ENCODE results near the gene C11orf52.
"Not testable (repeated sequence)": the region's sequence is repeated elsewhere in the genome, so short reads cannot be mapped to it uniquely, and the experiment has no call there.

The C11orf52 gene

DNA sequence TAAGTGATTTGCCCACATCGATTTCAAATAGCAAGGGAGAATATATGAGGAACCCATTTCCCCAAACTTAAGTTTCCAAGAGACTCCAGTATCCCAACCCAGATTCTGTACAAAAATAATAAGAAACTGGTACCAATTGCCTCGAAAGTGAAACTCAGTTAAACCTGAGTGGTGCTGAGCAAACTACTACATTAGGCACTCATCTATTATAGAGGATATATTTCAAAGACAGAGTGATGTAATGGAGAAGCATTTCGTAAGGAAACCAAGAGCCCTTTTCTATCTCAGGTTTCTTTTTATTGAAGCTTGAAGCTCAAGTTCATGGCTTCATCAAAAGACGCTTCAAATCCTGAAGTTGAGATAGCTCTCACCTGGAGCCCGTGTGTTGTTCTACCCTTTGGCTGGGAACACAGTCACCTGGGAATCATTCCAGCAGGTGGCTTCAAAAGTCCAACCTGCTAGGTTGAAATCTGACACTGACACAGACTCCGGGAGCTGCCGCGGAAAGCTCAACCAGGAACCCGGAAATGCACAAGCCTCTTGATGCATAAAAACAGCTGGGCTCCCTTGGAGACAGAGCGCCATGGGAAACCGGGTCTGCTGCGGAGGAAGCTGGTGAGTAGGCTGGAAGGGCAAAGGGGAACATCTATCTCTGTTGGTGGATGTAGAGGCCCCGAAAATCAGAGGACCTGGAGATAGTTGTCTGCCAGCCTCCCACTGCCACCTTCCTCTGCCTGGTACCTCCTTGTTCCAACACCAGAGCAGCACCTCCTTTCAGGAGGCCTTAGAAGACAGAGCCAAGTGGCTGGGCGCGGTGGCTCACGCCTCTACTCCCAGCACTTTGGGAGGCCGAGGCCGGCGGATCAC, at the start of gene C11orf52:
TSS of gene C11orf52 (plus strand) at position 524 of the 867 bp plus-strand sequence. CDS start at position 584, 60 bp downstream.
- H3K27me3 Mint-ChIP-seq: peaks cover 48% of the 10 kb centered on the region

DNA sequence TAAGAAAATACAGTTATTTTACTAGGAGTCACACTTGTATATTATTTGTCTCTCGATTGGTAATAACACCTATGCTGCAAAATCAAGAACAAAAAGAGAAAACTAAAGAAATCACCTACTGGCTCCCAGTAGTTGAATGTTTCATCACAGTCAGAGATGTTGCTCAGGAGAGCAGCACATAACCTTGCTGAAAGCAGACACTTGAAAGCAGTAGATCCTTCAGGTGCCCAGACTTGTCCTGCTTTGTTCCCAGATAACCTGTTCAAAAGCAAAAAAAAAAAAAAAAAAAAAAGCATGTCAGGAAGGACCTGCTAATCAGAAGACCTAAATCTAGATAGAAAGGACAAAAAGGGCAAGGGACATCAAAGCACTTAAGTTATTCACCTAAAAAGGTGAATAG, 48.6 kb upstream of the C11orf52 start:
- Mint-ChIP-seq H3K36me3 (peaks cover 37% of the 10 kb centered on the region), H3K27me3 (no peaks in the 10 kb centered on the region), H3K27ac (peak overlapping the region; percentile 92), H3K9me3 (no peaks in the 10 kb centered on the region), H3K4me3 (no peak overlapping the region), H3K4me1 (peaks cover 25% of the 10 kb centered on the region)
- ATAC-seq: no peak

More for the DNA sequence above, at the start of gene C11orf52:
- H3K27ac Mint-ChIP-seq: no peak within 1 kb of the TSS
- ATAC-seq: no peak
- H3K4me3 Mint-ChIP-seq: no peak within 1 kb of the TSS
- H3K4me1 Mint-ChIP-seq: no peaks in the 10 kb centered on the region
- no peaks in the 10 kb centered on the region for H3K36me3 Mint-ChIP-seq
- H3K9me3 Mint-ChIP-seq: no peaks in the 10 kb centered on the region

- Mint-ChIP-seq H3K4me1 (peaks cover 25% of the 10 kb centered on the region), H3K27ac (peak overlapping the region; percentile 92), H3K9me3 (no peaks in the 10 kb centered on the region), H3K27me3 (no peaks in the 10 kb centered on the region), H3K36me3 (peaks cover 37% of the 10 kb centered on the region), H3K4me3 (peak overlapping the region; percentile 92)
- no peak for ATAC-seq
Observed at GRCh38 chr11:111870522-111870885, 48.2 kb upstream of the C11orf52 start.

DNA sequence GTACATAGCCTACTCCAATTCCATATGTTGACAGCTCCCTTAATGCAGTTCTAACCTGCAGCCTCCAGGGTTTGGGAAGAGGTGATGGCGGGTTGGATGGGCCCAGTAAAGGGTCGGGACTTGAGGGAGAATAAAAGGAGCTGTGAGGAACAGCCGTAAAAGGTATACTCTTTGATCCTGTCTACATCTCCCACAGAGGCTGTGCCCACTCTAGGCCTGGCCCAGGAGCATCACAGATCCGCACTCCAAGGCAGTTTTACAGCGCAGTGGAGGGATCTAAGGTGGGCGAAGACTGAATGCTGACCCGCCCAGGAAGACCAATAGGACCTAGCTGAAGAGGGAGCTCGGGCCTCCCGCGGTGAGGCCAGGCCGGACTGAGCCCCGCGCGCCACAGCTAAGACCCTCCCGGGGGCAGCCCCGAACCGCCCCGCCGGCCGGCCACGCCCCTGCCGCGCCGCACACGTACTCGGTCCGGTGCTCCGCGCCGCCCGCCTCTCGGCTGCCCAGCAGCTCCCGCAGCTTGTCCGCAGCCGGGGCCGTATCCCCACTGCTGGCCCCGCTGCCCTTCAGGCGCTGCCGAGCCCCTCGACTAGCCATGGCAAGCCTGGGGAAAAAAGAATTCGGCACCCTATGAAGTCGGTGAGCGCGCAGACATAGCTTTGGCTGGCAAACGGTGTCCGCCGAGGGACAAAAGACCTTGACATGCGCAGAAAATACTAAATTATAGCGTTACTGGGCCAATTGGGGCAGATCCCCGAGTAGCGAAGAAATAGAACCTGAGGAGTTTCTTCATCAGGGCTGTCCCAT, 47.6 kb upstream of the C11orf52 start, which contains the start of gene ALG9:
TSS of gene ALG9 (minus strand) at position 696 of the 807 bp plus-strand sequence. CDS start at position 597, 99 bp downstream.
- H3K27ac Mint-ChIP-seq: peak within 1 kb of the TSS; percentile 92
- peak within 1 kb of the TSS; percentile 92 for H3K4me3 Mint-ChIP-seq
- no peaks in the 10 kb centered on the region for H3K9me3 Mint-ChIP-seq
- H3K36me3 Mint-ChIP-seq: peaks cover 36% of the 10 kb centered on the region
- peak; percentile 95 for ATAC-seq
- peaks cover 25% of the 10 kb centered on the region for H3K4me1 Mint-ChIP-seq
- no peaks in the 10 kb centered on the region for H3K27me3 Mint-ChIP-seq

DNA sequence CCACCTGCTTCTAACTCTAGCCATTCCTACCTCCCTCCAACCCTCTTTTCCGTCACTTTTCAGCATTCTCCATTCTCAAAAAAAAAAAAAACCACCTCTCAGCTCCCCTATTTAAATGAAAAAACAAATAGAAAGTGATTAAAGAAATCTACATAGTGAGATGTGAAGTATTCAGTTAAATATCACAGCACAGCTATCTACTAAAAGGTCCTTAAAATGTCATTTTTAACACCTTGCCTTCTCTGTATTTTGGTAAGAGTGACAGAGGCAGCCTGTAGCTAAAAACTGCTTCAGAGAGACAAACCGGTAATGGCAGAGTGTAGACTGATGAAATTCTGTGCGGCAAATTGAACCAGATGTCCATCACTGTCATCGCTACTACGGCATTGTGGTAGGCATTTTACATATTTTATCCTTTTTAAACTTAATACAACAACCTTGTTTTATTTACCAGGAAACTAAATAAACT, 47.0 kb upstream of the C11orf52 start:
- no peaks in the 10 kb centered on the region for H3K27me3 Mint-ChIP-seq
- H3K36me3 Mint-ChIP-seq: peaks cover 30% of the 10 kb centered on the region
- H3K4me3 Mint-ChIP-seq: peak overlapping the region; percentile 92
- no peaks in the 10 kb centered on the region for H3K9me3 Mint-ChIP-seq
- peak overlapping the region; percentile 92 for H3K27ac Mint-ChIP-seq
- ATAC-seq: no peak
- H3K4me1 Mint-ChIP-seq: peaks cover 25% of the 10 kb centered on the region

DNA sequence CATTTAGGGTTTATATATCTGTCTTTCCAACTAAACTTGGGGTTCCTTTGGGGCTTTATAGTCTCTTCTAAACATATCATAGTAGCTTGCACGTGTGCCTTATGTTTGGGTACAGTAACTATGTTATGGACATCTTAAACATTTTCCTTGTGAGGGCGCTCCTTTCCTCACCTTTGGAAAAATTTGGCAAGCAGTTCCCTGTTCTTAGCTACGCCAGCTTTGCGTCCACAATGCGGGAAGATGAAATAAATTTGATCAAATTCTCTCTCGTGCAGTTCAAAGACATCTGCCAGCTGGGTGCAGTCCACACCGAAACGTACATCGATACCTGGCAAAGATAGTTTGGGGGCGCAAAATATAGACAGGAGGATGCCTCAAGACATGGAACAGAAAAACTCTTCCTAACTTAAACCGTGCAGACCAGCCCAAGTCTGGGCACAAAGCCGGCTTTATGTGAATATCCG, 40.3 kb upstream of the C11orf52 start:
- Mint-ChIP-seq H3K9me3 (no peaks in the 10 kb centered on the region), H3K36me3 (peaks cover 10% of the 10 kb centered on the region), H3K27me3 (no peaks in the 10 kb centered on the region), H3K27ac (peak overlapping the region; percentile 97), H3K4me3 (peak overlapping the region; percentile 97), H3K4me1 (peaks cover 13% of the 10 kb centered on the region)
- no peak for ATAC-seq

DNA sequence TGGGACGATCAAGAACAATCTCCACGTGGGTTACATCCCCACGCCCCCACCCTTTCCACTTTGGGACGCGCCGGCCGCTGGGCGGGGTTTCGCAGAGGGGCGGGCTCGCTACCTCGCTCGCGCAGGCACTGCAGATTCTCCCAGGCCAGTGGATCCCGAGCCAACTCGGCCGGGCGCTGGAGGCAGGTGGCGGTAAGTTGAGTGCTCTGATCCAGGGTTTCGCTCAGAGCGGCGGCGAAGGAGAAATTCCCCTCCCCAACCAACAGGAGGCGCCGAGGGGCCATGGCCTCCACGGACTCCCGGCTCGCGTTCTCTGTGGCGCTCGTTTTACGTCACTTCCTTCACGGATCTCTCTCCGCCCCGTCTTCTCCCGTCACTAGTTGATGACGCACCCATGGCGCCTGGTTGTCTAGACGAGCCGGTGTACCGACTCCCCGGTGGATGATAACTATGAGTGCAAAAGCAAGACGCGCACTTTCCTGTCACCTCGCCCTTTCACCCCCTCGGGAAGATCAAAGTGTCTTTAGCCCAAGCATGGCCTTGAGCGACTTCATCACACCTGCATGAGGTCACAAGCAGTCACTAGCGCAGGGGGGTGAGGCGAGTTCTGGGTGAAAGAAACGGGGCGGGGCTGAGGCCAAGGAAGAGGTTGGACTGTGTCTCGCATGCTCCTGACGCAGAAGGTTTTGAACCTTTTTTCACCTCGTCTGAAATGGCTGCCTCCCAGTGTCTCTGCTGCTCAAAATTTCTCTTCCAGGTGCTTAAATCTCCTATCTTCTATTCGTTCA, 39.7 kb upstream of the C11orf52 start, which contains the start of the genes CFAP68 and FDXACB1:
TSS of gene CFAP68 (plus strand) at position 693 of the 788 bp plus-strand sequence. CDS start at position 713, 20 bp downstream.
TSS of gene FDXACB1 (minus strand) at position 317 of the 788 bp plus-strand sequence. CDS start at position 284, 33 bp downstream.
- peak; percentile 96 for ATAC-seq
- Mint-ChIP-seq H3K4me1 (peaks cover 13% of the 10 kb centered on the region), H3K27me3 (no peaks in the 10 kb centered on the region), H3K4me3 (peak within 1 kb of the TSS; percentile 97), H3K9me3 (no peaks in the 10 kb centered on the region), H3K27ac (peak within 1 kb of the TSS; percentile 97), H3K36me3 (peaks cover 6% of the 10 kb centered on the region)

- H3K9me3 Mint-ChIP-seq: no peaks in the 10 kb centered on the region
- peaks cover 6% of the 10 kb centered on the region for H3K36me3 Mint-ChIP-seq
- no peaks in the 10 kb centered on the region for H3K27me3 Mint-ChIP-seq
- ATAC-seq: no peak
- H3K4me3 Mint-ChIP-seq: peak overlapping the region; percentile 97
- H3K4me1 Mint-ChIP-seq: peaks cover 13% of the 10 kb centered on the region
- peak overlapping the region; percentile 97 for H3K27ac Mint-ChIP-seq
Observed at GRCh38 chr11:111879637-111879960, 39.1 kb upstream of the C11orf52 start.

DNA sequence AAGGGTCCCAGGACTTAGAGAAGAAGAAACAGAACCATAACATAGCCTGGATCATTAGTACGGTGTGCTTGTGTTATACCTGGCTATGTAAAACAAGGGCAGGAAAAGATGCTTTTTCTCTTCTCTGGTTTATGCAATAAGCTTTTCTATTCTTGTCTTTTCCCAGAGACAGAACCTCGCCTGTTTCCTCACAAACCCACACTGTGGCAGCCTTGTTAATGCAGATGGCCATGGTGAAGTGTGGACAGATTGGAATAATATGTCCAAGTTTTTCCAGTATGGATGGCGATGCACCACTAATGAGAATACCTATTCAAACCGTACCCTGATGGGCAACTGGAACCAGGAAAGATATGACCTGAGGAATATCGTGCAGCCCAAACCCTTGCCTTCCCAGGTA, 36.5 kb upstream of the C11orf52 start:
- H3K4me1 Mint-ChIP-seq: peaks cover 13% of the 10 kb centered on the region
- no peak overlapping the region for H3K4me3 Mint-ChIP-seq
- H3K9me3 Mint-ChIP-seq: no peaks in the 10 kb centered on the region
- H3K36me3 Mint-ChIP-seq: no peaks in the 10 kb centered on the region
- ATAC-seq: no peak
- H3K27me3 Mint-ChIP-seq: no peaks in the 10 kb centered on the region
- H3K27ac Mint-ChIP-seq: no peak overlapping the region

DNA sequence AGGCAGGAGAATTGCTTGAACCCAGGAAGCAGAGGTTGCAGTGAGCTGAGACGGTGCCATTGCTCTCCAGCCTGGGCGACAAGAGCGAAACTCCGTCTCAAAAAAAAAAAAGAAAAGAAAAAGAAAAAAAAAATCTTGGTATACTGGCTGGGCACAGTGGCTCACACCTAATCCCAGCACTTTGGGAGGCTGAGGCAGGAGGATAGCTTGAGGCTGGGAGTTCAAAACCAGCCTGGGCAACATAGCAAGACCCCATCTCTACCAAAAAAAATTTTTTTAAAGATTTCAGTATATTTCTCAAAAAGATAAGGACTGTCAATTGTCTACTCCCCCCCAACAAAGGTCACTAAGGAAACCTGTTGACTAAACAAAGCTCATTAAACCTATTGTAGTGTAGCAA, 33.7 kb upstream of the C11orf52 start:
- ATAC-seq, H3K4me3 Mint-ChIP-seq, H3K9me3 Mint-ChIP-seq, H3K27me3 Mint-ChIP-seq, H3K4me1 Mint-ChIP-seq, H3K36me3 Mint-ChIP-seq, H3K27ac Mint-ChIP-seq: not testable (repeated sequence)

DNA sequence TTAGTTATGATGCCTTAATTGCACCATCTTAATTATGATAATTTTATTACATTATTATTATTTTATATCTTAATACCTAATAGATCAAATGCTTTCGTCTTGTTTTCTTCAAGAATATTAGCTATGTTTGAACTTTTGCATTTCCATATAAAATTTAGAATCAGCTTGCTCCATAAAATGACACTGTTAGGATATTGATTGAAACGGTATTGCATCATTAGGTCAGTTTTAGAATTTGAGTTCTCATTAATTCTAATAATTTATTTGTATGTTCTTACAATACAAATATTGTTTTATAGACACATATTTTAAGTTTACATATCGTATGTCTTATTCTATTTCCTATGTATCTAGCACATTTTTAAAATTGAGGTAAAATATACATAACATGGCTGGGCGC, 32.7 kb upstream of the C11orf52 start:
- Mint-ChIP-seq H3K4me1 (no peaks in the 10 kb centered on the region), H3K4me3 (no peak overlapping the region), H3K27ac (no peak overlapping the region), H3K9me3 (no peaks in the 10 kb centered on the region), H3K36me3 (no peaks in the 10 kb centered on the region), H3K27me3 (no peaks in the 10 kb centered on the region)
- ATAC-seq: no peak

- Mint-ChIP-seq H3K36me3 (no peaks in the 10 kb centered on the region), H3K4me1 (no peaks in the 10 kb centered on the region), H3K27ac (no peak overlapping the region), H3K4me3 (no peak overlapping the region), H3K9me3 (no peaks in the 10 kb centered on the region), H3K27me3 (no peaks in the 10 kb centered on the region)
- ATAC-seq: no peak
Observed at GRCh38 chr11:111886844-111887243, 31.9 kb upstream of the C11orf52 start.

- Mint-ChIP-seq H3K9me3 (no peaks in the 10 kb centered on the region), H3K27ac (no peak overlapping the region), H3K27me3 (peaks cover 15% of the 10 kb centered on the region), H3K4me1 (no peaks in the 10 kb centered on the region), H3K4me3 (no peak overlapping the region), H3K36me3 (peaks cover 9% of the 10 kb centered on the region)
- no peak for ATAC-seq
Observed at GRCh38 chr11:111905411-111905810, 13.3 kb upstream of the C11orf52 start.

GRCh38 chr11:111906680-111907079, 12.0 kb upstream of the C11orf52 start:
- H3K27ac Mint-ChIP-seq: no peak overlapping the region
- no peaks in the 10 kb centered on the region for H3K9me3 Mint-ChIP-seq
- no peaks in the 10 kb centered on the region for H3K4me1 Mint-ChIP-seq
- no peak for ATAC-seq
- peaks cover 9% of the 10 kb centered on the region for H3K36me3 Mint-ChIP-seq
- H3K4me3 Mint-ChIP-seq: no peak overlapping the region
- peaks cover 27% of the 10 kb centered on the region for H3K27me3 Mint-ChIP-seq
